K562 treated with DMSO at 1 percent for 4 hours (cell line): ENCODE data around the gene MMGT1. TPM values are rescaled to one million over a fixed set of nuclear protein-coding genes. Genes with fewer than 3 reads are reported as not detected.

Experiments used
- total RNA-seq: library from RNA; unstranded; fragments of 300-600 nt; gene quantifications from 2 replicates; pipeline ENCODE4 v1.2.3, GENCODE V29; 2022; ENCODE audit not compliant: insufficient read depth

Gene MMGT1
- total RNA-seq = 13.4 and 13.8 TPM in 2 replicates

DNA sequence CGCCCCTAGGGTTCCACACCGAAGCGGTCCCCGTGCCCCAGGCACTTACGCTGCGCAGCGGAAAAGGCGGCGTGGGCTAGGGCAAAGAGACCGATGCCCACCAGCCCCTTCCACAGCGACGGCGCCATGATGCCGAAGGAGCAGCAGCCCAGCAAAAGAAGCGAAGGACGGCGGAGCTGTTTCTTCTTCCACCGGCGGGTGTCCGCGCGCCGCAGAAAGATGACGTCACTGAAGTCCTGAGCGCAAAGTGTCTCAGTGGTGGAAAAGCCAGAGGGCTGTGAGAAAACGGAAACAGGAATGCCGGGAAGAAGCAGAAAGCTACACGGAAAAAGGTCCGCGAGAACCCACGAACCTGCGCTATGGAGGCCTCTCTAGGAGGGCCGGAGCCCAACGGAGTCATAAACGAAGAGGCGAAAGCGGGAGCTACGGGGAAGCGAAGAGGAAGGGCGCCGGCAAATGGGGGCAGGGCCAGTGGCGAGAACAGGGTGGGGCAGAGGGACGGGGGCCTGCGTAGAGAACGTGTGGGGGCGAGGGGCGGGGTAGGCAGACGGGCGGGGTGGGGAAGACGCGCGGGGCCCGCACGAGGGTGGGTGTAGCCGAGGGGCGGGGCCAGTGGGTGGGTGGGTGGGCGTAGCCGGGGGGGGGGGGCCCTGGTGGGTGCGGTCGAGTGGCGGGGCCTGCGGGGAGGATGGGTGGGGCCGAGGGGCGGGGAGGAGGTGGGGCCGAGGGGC, at the start of gene MMGT1:
MMGT1 (minus strand) TSS at position 441 of the 731 bp plus-strand sequence; CDS start at position 128, 313 bp downstream.

DNA sequence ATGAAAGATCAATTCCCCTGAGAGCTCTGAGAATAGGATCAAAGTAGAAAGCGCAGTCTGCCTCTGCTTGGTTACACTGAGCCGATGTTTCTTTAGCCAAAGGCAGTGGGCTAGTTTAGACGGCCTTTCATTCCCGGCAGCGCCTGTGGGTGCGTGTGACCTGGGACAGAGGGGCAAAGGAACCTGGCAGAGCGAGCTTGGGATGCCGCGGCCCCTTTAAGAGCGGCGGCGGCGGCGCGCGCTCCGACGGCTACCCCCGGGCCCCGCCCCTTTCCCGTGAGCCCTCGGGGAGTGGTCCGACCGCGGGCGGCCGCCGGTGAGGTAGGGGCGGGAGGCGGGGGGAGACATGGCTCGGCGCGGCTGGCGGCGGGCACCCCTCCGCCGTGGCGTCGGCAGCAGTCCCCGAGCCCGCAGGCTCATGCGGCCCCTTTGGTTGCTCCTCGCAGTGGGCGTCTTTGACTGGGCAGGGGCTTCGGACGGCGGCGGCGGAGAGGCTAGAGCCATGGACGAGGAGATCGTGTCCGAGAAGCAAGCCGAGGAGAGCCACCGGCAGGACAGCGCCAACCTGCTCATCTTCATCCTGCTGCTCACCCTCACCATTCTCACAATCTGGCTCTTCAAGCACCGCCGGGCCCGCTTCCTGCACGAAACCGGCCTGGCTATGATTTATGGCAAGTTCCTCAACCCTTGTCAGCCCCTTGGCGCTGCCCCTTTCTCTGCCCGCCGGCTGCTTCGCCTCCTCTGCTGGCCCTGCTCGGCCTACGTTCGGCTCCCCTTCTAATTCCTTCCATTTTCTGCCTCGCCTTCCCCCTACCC, 11.6 kb upstream of the MMGT1 start, which contains the start of gene SLC9A6:
SLC9A6 (plus strand) TSS at position 279 of the 816 bp plus-strand sequence; CDS start at position 503, 224 bp downstream.

Other genes starting within 250 kb of the MMGT1 start
- gene CT45A3, start 205.8 kb downstream of the MMGT1 start, total RNA-seq = not detected in 2 replicates
- gene CT45A5, start 188.5 kb downstream of the MMGT1 start, total RNA-seq = not detected in 2 replicates
- not detected in 2 replicates for gene CT45A6, start 171.2 kb downstream of the MMGT1 start, total RNA-seq
- gene CT45A2, start 154.0 kb downstream of the MMGT1 start, total RNA-seq = 1.2 TPM in 1 of 2 replicates, not detected in the other
- not detected in 2 replicates for gene CT45A7, start 136.7 kb downstream of the MMGT1 start, total RNA-seq
- gene CT45A8, start 119.5 kb downstream of the MMGT1 start, total RNA-seq = not detected in 2 replicates
- gene CT45A9, start 102.2 kb downstream of the MMGT1 start, total RNA-seq = not detected in 2 replicates
- gene CT45A10, start 80.5 kb downstream of the MMGT1 start, total RNA-seq = 11.6 and 12.5 TPM in 2 replicates
- gene SAGE1, start 80.3 kb downstream of the MMGT1 start, total RNA-seq = 15.2 and 15.9 TPM in 2 replicates
- gene SLC9A6, start 11.4 kb upstream of the MMGT1 start, total RNA-seq = 6.3 and 7.3 TPM in 2 replicates
- 0.62 and 1.2 TPM in 2 replicates for gene FHL1, start 173.5 kb upstream of the MMGT1 start, total RNA-seq